GM18505 (cell line): Measurements from ENCODE around the gene OR6S1.
"Not testable (repeated sequence)": the region's sequence is repeated elsewhere in the genome, so short reads cannot be mapped to it uniquely, and the experiment has no call there.

ENCODE experiments used
- ATAC-seq: cut with Tn5 transposase; IDR thresholded peaks from one replicate; pipeline ENCODE4 v1.9.1; 2021; ENCODE audit not compliant: unreplicated experiment
- POLR2A ChIP-seq: IDR thresholded peaks from 4 replicates; pipeline ENCODE4 v1.6.1; 2011; ENCODE audit warnings: borderline replicate concordance; ENCODE audit not compliant: insufficient read depth, insufficient read length; ENCODE audit errors: extremely low read depth

OR6S1 gene

DNA sequence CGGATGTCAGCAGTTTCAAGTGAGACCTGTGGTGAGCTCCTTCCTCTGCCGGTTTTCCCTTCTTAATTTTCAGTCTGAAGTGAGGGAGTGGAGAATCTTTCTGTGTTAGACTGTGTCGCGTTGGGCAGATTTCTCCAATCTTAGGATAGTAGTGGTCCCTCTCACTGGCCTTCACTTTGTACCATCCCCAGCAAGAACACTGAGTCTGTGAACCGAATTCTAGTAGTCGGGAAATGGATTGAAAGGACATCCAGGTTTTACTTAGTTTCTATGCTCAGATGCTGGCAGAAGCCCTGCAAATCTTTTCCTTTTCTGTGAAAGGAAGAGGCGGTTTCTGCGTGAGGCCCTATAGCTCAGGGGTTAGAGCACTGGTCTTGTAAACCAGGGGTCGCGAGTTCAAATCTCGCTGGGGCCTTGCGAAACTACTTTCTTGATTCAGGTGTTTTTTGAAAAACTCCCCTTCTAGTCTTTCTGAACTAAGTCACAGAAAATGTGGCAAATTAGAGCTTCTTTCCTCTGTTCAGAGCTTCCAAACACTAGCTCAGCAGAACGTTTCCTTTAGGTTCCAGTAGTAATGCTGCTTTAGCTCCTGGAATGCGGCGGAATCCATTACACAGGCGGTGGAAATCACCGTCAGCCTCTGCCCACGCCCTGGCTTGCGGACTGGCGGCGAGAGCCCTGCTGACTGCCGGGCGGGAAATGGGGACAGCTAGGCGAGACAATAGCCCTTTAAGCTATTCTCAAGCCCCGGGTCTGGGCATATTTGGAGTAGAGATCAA, 40.0 kb upstream of the OR6S1 start:
- ATAC-seq: peak; percentile 24
- TF ChIP-seq POLR2A: no peak

DNA sequence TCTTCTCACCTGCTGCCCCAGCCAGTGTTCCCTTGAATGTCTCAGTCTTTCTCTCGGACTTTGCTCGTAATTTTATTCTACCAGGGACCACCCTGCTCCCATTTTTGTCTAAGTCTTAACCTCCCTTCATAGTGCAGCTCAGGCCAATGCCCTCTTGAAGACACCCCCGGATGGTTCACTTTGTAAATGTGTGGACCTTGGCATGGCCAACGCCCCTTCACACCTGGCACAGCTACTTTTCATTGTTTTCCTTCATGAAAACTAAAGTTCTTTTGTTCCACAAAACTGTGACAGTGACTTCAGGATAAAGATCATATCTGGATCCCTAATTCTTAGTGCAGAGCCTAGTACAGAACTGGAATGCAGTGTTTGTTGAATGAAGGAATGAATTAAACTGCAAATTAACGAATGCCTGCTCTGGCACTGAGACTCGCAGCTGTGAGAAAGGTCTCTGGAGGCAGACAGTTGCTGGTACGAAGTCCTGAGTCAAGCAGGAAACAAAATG, 39.4 kb upstream of the OR6S1 start:
- no peak for TF ChIP-seq POLR2A
- ATAC-seq: peak; percentile 38

DNA sequence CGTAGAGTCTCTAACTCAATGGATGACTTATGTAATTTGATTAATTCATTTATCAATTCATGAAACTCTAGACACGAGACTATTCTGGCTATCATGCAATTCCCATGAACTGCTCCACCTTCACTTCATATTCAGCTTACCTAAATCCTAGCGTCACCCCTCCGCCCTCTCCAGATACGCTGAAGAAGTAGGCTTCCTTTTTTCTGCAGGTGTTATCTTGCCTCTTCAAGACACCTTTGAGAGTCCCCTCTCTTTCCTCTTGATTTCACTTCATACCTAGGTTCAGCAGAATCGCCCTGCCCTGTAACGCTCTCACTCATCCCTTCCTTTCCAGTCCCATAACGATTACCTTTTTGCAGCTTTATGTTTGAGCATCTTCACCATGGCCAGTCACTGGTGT, 38.9 kb upstream of the OR6S1 start:
- TF ChIP-seq POLR2A: no peak
- ATAC-seq: no peak

DNA sequence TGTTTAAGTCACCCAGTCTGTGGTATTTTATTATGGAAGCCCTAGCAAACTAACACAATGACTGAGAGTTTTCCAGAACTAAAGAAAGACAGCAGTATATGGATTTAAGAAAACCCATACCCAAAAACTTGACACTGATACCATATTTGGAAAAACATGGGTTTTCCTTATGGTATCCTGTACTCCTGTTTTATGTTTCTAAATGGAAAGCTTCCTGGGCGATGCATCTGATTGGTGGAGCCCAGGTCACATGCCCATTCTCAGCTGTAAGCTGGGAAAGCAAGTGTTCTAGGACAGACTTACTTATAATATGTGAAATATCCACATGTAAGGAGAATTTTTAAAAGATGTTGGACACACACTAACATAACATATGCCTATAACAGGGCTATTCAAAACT, 38.4 kb upstream of the OR6S1 start:
- ATAC-seq: no peak
- TF ChIP-seq POLR2A: no peak

DNA sequence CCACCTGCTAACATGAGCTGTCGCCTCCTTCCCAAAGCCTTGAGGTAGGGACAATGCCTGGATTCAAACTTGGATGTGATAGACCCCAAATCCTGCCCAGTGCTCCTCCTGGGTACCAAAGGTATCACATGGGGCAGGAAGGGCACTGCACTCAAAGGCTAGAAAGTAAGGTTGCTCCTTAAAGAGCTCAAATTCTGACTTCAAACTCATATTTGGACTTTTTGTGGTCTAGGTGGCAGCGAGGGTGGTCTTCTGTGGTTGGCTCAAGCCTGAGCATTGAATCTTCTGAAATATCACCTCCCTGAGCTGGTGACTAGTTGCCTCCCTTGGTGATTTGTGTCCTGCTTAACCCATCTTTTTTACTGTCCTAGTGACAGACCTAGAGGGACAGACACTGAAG, 34.6 kb upstream of the OR6S1 start:
- ATAC-seq: no peak

GRCh38 chr14:20675669-20676068, 34.2 kb upstream of the OR6S1 start:
- TF ChIP-seq POLR2A: no peak
- no peak for ATAC-seq

More for the DNA sequence above, 34.6 kb upstream of the OR6S1 start:
- no peak for TF ChIP-seq POLR2A

DNA sequence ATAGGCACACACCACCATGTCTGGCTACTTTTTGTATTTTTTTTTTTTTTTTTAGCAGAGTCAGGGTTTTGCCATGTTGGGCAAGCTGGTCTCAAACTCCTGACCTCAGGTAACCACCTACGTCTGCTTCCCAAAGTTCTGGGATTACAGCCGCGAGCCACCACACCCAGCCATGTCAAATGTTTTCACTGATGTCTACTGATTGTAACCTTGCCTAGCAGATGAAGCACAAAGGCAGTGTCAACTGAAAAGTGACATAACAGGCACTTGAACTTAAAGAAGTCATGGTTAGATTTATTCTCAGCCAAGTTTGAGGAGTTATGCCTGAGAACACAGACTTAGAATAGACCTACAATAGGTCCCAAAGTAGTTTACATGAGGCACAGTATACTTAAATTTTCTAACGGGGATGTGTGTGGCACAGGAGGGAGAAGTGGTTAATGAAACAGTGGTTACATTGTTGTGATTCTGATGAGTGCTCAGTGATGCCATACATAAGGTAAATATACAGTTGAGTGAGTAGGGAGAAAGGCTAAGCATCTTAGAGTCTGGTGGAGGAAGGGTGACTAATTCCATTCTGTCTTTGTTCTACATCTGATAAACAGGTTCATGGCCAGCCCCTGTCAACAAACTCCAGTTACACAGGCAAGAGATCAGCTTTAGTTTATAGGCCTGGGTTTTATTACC, 30.2 kb upstream of the OR6S1 start:
- peak; percentile 43 for ATAC-seq
- no peak for TF ChIP-seq POLR2A

DNA sequence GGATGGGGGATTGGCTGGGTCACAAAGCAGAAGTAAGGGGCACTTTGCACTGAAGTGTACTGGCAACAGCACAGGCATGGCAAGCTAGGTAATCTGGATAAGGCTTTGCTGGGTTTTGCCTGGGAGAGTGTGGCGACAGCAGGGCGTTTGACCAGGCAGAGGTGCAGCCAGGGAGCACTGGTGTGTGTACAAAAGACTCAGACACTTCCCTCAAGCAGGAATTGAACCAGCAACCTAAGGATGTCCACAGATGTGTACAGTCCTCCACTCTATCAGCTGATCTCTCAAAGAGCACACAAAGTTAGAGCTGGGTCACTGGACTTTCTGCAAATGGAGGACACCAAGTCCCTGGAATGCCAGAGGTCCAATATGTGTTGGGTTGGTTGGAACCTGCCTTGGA, 27.5 kb upstream of the OR6S1 start:
- no peak for ATAC-seq
- TF ChIP-seq POLR2A: no peak

DNA sequence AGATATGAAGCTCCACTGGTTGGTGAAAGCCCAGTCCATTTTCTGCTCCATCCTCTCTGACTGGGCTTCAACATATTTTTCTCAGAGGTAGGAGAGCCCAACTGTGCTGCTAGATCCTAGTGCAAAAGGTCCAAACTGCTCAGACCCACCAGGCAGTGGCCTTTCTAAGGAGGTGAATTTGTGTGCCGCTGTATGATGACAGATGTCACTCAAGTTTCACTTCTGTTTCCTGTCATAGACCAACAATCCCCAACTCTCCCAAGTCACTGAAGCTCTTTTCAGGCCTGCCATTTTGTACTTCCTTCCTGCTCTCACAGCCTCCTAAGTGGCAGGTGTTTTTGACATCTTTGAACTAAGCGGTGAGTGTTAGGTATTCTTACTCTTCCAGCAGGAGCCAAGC, 26.5 kb upstream of the OR6S1 start:
- ATAC-seq: peak; percentile 60
- peak; percentile 71 for TF ChIP-seq POLR2A

GRCh38 chr14:20666400-20666961, 25.0 kb upstream of the OR6S1 start:
- ATAC-seq: not testable (repeated sequence)

DNA sequence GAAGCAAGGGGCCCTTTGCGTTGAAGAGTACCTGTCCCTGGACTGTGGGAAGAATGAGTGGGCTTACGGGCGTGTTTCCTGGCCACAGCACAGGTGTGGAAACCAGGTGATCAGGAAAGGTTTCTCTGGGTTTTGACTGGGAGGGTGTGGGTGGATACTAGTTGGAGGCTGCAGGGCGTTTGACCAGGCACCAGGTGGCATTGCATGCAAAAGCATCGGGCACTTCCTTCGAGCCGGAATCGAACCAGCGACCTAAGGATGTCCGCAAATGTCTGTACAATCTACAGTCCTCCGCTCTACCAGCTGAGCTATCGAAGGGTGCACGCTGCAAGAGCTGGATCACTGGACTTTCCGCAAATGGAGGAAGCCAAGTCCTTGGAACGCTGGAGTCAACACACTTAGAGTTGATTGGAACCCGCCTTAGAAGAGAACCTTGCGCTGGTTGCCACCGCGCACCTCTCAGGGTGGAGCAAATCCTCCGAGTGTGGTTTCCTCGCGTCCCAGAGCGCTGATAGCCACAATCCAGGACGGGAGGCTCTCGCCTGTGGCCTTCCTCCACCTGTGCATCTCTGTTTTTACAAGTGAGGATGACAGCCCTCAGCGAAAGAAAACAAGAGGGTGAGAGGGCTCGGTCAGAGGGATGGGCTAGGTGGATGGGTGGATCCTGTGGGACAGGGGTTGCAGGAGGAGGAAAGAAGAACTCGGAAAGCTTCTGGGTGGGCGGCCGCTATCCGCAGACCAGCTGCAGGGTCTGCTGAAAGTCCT, 21.7 kb upstream of the OR6S1 start:
- no peak for TF ChIP-seq POLR2A
- peak; percentile 57 for ATAC-seq

DNA sequence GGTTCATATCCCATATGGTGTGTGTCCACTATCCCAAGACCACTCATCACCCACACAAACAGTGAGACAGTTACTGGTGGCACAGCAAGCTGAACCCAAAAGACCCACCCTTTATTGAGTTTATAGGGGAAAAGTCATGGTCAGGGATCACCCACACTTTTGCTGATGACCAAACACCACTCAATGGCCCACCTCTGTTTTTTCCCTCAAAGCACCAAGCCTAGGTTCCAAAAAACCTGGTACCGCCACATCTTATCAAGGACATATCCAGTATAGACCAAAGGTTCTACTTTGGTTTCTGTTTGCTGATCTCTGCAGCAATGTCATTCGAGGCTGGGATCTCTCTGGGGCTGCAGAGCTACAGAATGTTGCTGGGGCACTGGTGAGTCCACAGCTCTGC, 19.7 kb upstream of the OR6S1 start:
- no peak for ATAC-seq
- TF ChIP-seq POLR2A: no peak

- no peak for TF ChIP-seq POLR2A
- no peak for ATAC-seq
Measured at GRCh38 chr14:20659813-20660395, 18.4 kb upstream of the OR6S1 start.

DNA sequence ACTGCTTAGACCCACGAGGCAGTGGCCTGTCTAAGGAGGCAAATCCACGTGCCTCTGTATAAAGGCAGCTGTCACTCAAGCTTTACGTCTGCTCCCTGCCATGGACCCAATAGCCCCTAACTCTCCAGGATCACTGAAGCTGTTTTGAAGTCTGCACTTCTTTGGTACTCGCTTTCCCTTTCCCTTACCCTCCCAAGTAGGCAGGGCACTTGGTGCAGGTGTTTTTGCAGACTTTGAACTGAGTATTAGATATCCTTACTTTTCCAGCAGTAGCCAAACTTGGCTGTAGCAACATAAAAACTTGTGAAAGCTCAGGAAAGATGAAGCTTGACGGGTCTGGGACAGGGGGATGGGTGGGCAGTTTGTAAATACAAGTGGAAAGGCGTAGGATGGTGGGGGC, 17.8 kb upstream of the OR6S1 start:
- no peak for ATAC-seq
- TF ChIP-seq POLR2A: no peak

DNA sequence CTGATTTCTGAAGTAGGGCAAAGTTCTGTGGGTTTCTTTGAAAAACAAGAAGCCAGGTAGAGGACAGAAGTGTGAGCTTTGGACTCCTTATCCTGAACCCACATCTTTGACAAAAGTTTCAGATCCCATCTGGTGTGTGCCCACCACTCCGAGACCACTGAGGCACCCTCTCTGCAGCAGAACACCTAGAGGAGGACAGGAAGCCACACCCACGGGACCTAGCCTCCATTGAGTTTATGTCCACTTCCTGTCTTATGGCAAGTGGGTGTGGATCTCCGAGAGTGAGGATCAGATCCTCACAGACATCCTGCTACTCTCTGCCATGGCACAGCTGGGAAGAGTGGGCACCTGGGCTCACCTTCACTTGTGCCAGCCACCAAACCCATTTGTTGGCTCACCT, 16.8 kb upstream of the OR6S1 start:
- no peak for ATAC-seq
- no peak for TF ChIP-seq POLR2A
